ENCODE measurements around the gene ZNF74.

The ZNF74 gene

DNA sequence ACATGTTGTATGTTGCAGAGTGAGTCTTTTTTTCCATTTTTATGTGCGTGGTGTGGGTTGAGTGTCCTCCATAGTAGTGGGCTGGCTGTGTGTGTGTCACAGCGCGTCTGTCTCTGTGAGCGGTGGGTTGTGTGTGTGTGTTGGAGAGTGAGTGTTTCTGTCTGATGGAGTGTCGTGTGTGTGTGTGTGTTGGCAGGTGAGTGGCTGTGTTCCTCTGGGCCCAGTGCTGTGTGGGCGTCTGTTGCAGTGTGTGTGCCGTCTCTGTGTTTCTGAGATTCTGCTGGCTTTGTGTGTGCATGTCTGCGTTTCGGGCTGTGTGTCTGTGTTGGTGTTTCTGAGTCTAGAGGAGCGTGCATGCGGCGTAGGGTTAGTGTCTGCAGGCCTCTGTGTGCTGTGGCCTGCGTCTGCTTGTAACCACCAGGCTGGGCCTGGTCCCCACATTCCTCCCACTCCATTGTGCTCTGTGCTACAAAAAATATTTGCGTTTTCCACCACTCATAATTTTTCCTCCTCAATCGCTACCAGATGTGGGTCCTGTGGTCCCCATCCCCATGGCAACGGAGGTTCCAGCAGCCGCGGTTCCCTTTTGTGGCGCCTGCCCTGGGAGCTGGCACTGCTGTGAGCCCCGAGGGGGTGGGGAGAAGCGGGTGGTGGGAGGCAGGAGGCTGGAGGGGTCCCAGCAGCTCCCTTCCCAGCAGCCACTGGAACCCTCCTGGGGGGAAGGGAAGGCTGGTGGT lies 28.5 kb downstream of the ZNF74 start:
- DNase-seq, result peak; percentile 36

DNA sequence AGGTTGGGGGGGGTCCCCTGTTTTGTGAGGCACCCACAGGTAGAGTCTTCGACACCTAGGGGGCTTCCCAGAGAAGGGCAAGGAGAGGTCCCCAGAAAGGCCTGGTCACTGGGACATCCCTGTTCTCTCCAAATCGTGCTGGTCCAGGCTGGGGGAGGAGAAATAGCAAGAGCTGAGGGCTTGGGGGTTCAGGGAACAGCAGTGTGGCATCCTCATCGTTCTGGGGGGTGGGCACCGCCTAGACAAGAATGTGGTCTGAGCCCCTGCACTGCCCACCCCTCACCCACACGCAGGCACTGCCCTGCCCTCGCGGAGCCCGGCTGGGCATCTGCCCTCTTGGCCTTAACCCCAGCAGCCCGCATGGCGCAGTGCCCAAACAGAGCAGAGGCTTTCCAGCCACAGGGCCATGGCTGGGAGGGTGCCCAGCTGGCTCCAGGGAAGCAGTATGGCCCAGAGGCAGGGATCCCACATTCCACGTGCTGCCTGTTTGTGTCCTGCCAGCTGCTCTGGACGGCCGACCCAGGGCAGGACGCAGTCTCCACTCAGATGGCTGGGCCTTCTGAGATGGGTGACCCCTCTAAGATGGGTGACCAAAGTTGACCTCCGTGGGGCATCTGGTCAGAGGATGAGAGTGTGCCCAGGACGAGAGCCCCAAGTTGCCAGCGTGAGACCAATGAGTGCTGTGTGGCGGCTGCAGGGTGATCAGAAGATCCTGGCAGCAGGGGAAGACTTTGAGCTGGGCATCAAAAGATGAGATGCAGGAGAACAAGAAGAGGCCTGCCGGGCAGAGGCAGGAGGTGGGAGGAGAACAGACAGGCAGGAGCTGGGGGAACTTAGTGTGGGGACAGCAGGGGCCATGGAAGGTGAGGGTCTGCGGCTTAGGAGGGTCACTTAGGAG lies 29.3 kb downstream of the ZNF74 start:
- no peak for DNase-seq

DNA sequence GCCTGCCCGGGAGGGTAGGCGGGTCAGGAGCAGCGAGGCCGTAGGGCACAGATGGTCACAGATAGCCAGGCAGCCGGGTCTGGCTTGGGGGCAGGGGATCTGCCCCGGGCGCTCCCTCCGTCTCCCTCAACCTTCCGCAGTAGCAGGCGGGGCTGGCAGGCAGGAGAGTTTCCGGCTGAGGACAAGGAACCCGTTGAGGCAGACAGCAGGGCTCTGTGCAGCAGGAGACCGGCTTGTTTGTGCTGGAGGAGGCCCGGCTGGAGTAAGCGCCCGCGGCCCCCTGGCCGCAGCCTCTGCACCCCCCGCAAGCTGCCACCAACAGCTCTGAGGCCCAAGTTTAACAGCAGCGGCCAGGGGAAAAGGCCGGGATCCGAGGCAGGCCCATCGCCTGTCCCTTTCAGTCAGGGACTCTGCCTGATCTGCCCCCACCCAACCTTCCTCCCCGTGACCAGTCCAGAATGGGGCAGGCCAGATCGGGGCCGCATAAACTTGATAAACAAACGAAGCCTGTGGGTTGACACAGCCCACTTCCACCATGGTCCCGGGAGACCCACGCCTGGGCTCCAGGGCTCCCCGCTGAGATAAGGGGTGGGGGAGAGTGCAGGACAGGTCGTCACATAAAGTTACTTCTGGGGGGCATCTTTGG lies 30.1 kb downstream of the ZNF74 start:
- DNase-seq, result peak; percentile 67

DNA sequence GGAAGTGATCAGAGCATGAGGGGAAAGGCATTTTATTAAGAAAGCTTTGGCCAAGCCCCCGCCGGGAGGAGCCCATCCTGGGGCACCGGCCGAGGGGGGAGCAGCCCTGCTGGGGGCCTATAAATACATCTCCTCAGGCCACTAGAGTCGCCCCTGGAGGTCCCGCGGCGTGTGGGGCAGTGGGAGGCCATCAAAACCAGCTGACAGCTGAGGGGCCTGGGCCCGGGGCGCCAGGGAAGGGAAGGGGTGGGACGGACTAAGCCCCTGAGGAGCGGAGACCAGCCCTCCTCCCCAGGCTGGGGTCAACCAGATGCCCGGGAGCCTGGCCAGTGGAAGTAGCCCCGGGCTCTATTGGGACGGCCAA lies 30.6 kb downstream of the ZNF74 start:
- no peak for DNase-seq

DNA sequence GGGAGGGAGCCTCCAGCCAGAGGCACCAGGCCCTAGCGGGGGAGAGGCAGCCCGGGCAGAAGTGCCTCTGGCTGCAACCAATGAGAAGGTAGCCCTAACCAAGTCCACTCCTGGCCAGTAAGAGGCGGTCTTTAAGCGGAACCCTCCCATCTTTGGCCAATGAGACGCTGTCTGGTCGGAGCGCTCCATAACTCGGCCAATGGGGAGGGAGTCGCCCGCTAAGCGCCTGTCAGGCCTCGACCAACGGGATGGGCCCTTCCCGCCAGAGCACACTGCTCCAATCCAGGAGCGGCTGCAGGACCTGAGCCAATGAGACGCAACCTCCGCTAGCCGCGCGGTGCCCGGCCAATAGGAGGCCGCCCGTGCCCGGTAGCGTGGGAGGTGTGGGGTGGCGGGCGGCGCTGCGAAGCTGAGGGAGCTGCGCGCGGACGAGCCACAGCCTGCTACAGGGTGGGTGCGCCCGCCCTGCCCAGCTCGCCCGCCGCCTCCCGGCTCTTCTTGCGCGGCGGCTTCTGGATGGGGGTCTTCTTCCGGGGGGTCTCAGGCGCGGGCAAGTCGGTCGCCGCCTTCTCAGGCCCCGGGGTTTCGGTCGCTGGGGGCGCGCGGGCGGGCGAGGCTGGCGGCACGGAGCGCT lies 31.1 kb downstream of the ZNF74 start:
- DNase-seq, result peak; percentile 75

DNA sequence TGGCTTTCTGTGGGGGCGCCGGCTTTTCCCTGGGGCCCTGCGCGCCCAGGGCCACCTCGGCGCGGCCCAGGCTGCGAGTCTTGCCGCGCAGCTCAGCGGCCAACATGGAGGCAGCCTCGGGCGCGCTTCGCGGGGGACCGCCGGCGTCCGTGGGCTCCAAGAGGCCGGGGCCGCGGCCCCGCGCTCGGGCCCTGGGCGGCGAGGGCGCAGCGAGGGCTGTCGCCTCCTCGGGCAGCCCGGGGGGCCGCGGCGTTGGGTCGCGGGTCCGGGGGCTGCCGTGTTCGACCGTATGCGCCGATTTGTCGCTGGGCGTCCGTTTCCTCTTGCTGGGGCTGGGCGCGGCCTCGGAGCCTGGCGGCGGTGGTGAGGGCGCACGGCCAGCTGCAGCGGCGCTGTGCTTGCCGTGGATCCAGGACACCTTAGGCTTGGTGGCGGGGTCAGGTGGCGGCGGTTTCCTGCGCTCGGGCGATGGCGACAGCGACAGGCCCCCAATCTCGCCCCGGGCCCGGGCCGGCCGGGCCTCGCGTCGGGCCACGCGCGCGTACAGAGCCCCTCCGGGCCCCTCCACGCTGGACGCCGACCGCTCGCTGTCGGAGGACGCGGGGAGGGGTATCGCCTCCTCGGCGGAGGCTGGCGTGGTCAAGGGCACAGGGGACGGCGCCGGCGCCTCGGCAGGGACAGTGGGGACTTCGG lies 31.8 kb downstream of the ZNF74 start:
- DNase-seq, result no peak

DNA sequence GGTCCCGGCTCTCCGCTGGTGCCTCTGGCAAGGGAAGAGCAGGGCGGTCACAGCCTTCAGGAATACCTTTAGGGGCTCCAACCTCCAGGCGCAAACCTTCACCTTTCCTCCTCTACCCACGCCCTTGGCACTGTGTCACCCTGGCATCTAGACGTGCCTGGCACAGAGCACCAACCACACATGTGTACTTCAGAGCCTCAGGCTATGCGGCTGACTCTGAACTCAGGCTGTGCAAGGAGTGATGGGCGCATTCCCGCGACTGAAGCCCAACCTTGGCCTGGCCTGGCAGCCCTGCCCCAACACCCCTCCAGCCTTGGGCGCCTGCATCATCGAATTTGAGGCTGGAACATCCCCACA lies 32.3 kb downstream of the ZNF74 start:
- no peak for DNase-seq

DNA sequence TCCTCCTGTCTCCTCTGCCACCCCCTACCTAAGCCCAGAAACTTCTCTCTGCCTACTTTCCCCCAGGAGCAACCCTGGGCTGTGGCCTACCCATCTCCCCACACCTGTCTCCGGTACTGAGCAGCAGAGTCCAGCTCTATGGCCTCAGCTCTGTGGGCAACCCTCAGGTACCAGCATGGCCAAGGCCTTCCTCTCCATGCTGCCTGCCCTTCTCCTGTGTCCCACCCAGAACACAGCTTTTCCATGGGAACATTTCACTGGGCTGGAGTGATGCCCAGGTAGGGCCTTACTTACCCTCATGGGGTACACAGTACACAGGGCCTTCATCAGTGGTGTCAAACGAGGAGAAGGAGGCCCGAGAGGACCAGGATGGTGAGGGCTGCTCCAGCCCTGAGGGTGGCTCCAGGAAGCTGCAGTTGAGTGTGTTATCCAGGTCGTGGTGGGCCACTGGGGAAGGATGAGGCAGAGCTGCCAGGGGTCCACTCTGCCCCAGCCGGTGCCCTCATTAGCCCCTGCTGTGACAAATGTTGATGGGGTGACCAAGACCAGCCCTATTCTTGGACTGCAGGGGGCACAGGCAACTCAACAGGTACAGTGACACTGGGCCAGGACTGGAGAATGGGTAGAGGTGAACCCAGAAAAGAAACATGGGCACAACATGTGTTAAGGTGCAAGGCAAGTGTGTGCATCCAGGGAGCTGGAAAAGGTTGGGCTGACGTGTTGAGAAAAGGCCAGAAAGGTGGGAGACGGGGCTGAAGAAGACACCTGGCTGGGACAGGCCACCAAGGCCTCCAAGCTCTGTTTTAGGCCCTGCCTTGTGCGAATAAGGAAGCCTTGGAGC lies 33.4 kb downstream of the ZNF74 start:
- DNase-seq, result no peak

DNA sequence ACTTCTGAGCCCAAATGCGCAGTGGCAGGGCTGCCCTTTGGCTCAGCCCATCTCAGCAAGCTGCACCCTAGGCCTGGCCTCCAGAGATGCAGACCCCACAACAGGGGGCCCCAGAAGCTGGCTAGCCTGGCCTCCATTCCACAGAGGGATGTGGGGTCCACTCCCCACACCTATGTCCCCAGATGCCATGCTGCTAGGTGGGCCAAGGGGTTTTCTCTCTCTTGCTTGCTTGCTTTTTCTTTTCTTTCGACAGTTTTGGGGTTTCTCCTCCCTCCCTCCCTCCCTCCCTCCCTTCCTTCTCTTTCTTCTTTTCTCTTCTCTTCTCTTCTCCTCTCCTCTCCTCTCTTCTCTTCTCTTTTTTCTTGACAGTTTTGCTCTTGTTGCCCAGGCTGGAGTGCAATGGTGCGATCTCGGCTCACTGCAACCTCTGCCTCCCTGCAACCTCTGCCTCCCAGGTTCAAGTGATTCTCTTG lies 34.0 kb downstream of the ZNF74 start:
- DNase-seq, result no peak

DNA sequence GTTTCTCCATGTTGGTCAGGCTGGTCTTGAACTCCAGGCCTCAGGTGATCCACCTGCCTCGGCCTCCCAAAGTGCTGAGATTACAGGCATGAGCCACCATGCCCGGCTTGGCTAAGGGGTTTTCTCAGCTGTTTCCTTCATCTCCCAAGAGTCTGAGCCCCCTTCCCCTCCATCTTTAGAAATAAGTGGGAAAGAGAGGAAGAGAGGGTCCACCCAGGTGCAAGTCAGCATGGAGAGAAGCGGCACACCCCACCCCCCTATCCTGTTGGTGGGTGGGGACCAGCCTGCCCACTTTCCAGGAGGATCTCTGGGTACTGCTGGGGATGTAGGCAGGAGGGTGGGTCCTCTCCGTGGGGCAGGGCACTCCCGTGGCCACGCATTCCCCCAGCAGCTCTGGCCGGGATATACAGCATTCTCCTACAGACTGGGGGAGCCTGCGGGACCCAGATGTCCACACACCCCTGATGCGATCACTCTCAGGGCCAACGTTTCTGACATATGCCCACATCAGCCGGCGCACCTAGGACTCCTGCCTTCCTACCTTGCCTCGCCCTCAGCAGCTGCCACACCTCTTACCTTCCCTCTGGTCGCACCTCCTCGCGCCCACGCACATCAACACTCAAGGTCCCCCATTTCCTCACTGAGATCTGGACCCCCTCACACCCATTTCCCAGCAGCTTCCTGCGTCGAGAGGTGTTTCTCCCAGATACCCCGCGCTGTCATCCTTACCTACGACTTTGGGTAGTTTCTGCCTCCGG lies 34.7 kb downstream of the ZNF74 start:
- DNase-seq, result no peak

DNA sequence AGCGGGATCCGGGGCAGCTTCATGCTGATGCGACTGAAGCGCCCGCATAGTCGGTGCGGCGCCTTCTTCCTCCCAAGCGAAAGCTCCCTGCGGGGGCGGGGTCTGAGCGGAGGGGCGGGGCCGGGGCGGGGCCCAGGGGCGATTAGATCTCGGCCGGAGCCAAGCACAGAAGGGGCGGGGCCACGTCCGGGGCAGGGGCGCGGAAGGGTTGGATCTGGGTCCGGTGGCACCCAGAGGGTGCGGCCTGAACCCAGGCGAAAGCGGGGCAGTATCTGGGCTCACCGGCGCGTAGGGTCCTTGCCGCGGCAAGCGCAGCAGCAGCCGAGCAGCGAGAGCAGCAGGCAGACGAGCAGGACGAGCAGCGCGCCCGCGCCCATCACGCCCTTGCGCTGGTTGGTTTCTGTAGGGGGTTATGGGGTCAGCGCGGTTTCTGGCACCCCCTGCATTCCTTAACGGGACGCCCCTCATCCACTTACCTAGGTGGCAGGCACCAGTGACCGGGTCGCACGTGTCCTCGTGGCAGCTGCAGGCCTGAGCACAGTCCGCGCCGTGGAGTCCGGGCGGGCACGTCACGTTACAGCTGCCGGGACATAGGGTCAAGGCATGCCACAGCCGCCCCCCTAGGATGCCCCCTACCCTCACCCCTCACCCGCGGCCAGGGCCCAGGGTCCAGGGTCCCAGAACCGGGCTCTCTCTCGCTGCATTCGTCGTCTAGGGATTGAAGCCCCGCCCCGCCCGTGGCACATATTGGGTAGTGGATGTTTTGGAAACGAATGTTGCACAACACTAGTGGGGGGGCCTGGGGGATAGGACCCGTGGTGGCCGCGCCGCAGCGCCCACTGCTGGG lies 35.5 kb downstream of the ZNF74 start:
- DNase-seq, result peak; percentile 83

DNA sequence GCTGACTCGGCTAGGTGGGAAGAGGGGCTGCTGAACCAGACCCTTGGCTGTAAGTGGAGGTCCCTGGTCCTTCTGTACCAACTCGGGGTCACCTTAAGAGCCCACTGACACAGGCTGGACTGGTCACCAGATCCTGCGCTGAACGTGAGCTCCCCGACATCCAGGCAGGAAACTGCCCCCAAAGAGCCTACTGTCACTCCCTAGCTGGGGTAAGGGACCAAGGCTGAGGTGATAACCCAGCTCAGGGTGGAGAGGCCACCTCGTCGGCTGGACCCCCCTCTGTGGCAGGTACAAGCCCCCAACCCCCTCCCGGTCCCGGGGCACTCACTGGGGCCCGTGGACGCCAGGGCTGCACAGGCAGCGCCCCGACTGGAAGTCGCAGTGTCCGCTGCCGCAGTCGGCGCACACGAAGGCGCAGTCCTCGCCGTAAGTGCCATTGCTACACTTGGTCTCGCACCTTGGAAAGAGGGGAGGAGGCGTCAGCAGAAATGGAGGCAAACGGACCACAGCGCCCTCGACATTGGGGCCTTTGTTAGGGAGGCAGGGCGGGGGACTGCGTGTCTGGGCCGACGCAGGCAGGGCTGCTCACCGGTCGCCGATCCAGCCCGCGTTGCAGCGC lies 36.3 kb downstream of the ZNF74 start:
- DNase-seq, result no peak

DNA sequence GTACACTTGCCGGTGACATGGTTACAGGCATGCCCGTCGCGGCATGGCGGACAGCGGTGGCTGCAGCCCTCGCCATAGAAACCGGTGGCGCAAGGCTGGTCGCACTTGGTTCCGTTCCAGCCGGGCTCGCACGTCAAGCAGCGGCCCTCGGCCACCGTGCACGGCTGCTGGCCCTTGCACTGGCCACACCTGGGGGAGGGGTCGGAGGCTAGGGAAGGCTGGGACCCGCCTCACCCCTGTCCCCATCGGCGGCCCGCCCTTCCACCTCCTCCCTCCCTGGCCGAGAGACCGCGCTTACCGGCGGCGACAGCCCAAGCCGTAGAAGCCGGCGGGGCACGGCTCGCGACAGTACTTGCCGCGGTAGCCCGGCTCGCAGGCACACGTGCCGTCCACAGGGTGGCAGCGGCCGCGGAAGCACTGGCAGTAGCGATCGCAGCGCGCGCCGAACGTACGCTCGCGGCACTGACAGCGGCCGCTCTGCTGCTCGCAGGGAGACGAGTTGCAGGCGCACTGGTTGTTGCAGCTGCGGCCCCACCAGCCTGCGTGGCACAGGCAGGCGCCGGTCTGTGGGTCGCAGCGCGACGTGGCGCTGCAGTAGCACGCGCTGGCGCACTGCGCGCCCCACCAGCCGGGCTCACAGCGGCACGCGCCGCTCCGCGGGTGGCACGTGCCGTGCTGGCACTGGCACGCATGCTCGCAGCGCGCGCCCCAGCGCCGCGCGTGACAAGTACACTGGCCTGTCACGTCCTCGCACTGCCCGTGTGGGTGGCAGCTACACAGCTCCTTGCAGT lies 37.0 kb downstream of the ZNF74 start:
- peak; percentile 86 for DNase-seq

DNA sequence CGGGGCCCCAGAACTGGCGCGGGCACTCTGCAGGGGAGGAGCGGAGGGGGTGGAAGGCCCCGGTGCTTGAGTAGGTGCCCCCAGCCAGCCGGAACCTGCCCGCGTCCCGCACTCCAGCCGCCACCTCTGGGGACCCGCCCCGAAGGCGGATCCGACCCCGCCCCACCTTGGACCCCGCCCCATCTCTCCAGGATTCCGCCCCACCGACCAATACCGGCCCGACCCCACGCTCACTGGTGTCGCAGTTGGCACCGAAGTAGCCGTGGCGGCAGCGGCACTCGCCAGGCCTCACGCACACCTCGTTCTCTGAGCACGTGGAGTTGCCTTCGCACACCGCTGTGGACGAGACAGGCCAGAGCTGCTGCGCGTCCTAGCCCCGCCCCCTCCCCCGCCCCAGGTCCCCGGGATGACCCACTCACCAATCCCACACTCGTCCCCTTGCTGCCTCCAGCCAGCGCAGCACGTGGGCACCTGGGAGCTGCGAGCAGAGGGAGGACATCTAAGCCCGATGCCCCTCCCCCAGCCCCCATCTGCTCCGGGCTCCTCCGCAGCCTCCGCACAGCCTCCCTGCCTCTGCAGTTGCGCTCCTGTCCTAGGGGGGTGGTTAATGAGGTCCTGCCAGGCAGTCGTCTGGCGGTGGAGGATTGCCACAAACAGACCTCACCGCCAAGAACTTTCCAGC lies 37.7 kb downstream of the ZNF74 start:
- DNase-seq, result peak; percentile 55

DNA sequence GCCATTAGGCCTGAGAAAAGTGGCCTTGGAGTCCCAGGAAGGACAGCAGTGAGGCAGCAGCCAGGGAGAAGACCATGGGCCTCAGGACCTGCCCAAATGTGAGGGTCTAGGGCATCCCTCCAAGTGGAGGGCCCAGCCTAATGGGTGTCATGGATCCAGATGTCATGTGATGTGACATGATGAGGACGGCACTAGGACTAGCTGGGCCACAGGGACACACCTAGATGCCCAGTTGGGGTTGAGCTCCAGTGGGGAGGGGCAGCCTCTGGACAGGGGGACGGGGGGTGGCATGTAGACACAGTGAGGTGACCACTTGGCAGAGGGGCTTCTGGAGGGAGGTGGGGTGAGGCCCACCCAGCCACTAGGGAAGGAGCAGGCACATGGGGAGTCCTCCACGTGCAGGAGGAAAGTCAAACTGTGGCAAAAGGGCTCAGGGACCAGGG lies 38.3 kb downstream of the ZNF74 start:
- DNase-seq, result peak; percentile 42

DNA sequence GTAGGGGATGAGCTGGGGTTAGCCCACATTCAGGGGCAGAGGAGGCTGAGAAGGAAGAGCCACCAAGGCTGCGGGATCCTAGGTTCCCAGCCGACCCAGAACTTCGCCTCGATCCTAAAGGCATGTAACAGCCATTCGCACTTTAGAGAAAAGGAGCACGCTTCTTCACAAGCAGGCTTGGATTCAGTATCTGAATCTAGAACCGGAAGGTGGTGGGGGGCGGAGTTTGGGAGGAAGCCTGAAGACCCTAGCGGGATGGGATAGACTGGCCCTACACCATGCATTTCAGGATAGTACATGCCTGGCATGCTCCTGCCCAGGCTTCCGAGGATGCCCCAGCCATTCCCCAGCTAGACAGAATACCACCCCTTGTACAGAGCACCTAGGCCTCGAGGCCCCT lies 39.2 kb downstream of the ZNF74 start:
- peak; percentile 38 for DNase-seq

DNA sequence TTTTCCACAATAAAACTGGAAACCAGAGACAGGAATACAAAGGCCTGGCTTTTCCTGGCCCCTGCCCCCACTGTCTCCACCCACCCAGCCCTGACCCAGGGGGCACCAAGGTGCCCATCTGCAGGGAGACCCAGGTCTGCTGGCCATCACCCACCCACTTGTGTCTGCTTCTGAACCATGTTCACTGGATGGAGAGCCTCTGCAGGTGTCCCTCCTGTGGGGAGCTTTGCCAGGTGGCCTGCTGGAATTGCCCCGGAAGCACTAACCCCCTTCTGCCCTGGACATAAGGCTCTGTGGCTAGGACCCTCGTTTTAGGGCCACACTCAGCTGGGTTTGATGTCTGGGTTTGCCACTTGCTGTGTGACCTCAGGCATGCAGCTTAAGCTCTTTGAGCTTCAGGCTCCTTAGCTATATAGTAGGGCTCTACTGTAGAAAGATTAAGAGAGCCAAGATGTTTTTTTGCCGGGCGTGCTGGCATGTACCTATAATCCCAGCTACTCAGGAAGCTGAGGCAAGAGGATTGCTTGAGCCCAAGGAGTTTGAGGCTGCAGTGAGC lies 39.8 kb downstream of the ZNF74 start:
- DNase-seq, result no peak

Data from islet precursor cell (in vitro differentiated cells).